AG10803 (cell line): ENCODE measurements around the gene PRDM1.
A peak's percentile ranks its signal among the peaks of the same experiment; 100 is the strongest.

Experiments
- DNase-seq: peaks from one replicate; pipeline ENCODE4 v3.0.0; 2010; ENCODE audit warnings: low read depth
- H3K4me3 ChIP-seq: 2 replicates; pipeline ENCODE4 v1.5.1; 2011; ENCODE audit warnings: mild to moderate bottlenecking, low read length, control low read depth
- CTCF ChIP-seq: conservative IDR thresholded peaks from 2 replicates; pipeline ENCODE4 v1.5.1; 2011; ENCODE audit warnings: mild to moderate bottlenecking, low read length, control low read depth, inconsistent platforms

The PRDM1 gene

GRCh38 chr6:106134906-106135634 lies 48.9 kb downstream of the PRDM1 start:
- H3K4me3 ChIP-seq = peak overlapping the region; percentile 20
- TF ChIP-seq CTCF = no peak
- peak; percentile 74 for DNase-seq

GRCh38 chr6:106135911-106136571 lies 49.9 kb downstream of the PRDM1 start:
- TF ChIP-seq CTCF = no peak
- no peak for DNase-seq
- no peak overlapping the region for H3K4me3 ChIP-seq

GRCh38 chr6:106136845-106137244 lies 50.7 kb downstream of the PRDM1 start:
- no peak for DNase-seq
- H3K4me3 ChIP-seq = no peak overlapping the region
- TF ChIP-seq CTCF = no peak

GRCh38 chr6:106138151-106138550 lies 52.0 kb downstream of the PRDM1 start:
- TF ChIP-seq CTCF = no peak
- H3K4me3 ChIP-seq = no peak overlapping the region
- no peak for DNase-seq

- H3K4me3 ChIP-seq = no peak overlapping the region
- no peak for DNase-seq
- TF ChIP-seq CTCF = no peak
Measured at GRCh38 chr6:106141441-106142237, 55.5 kb downstream of the PRDM1 start.

GRCh38 chr6:106142876-106143431 lies 56.8 kb downstream of the PRDM1 start:
- H3K4me3 ChIP-seq = no peak overlapping the region
- TF ChIP-seq CTCF = no peak
- no peak for DNase-seq
